ENCODE data around the gene STT3B.

STT3B gene

GRCh38 chr3:31613654-31614053 lies 80.9 kb downstream of the STT3B start:
- Histone ChIP-seq H3K4me1 (ENCODE audit: insufficient read depth, insufficient read length) (no peaks in the 10 kb centered on the region), H3K9me3 (ENCODE audit: insufficient read depth, low read length) (no peaks in the 10 kb centered on the region), H3K36me3 (ENCODE audit: insufficient read depth, insufficient read length, low read length) (peaks cover 6% of the 10 kb centered on the region), H3K27me3 (ENCODE audit: insufficient read depth, insufficient read length) (no peaks in the 10 kb centered on the region), H3K4me3 (ENCODE audit: insufficient read length, low read depth) (no peak overlapping the region), H3K9ac (ENCODE audit: insufficient read length, low read depth) (no peak overlapping the region)
- no peak for TF ChIP-seq ZNF274 (IDR thresholded peaks at IDR 0.05; ENCODE audit: low read depth, low read length)
- no peak for TF ChIP-seq SUZ12 (IDR thresholded peaks at IDR 0.05; ENCODE audit: extremely low read depth, insufficient read depth, insufficient read length)
- TF ChIP-seq YY1 (IDR thresholded peaks at IDR 0.05; ENCODE audit: insufficient read depth, insufficient read length) = no peak
- no peak for DNase-seq (ENCODE audit: low read depth, low spot score)

- Histone ChIP-seq H3K4me3 (ENCODE audit: insufficient read length, low read depth) (no peak overlapping the region), H3K4me1 (ENCODE audit: insufficient read depth, insufficient read length) (no peaks in the 10 kb centered on the region), H3K9ac (ENCODE audit: insufficient read length, low read depth) (no peak overlapping the region), H3K9me3 (ENCODE audit: insufficient read depth, low read length) (no peaks in the 10 kb centered on the region), H3K36me3 (ENCODE audit: insufficient read depth, insufficient read length, low read length) (peaks cover 11% of the 10 kb centered on the region), H3K27me3 (ENCODE audit: insufficient read depth, insufficient read length) (no peaks in the 10 kb centered on the region)
- no peak for DNase-seq (ENCODE audit: low read depth, low spot score)
- TF ChIP-seq SUZ12 (IDR thresholded peaks at IDR 0.05; ENCODE audit: extremely low read depth, insufficient read depth, insufficient read length) (no peak), ZNF274 (IDR thresholded peaks at IDR 0.05; ENCODE audit: low read depth, low read length) (no peak), YY1 (IDR thresholded peaks at IDR 0.05; ENCODE audit: insufficient read depth, insufficient read length) (no peak)
Measured at GRCh38 chr3:31614162-31614921, 81.6 kb downstream of the STT3B start.

GRCh38 chr3:31615071-31615875 lies 82.5 kb downstream of the STT3B start:
- TF ChIP-seq YY1 (IDR thresholded peaks at IDR 0.05; ENCODE audit: insufficient read depth, insufficient read length) (no peak), SUZ12 (IDR thresholded peaks at IDR 0.05; ENCODE audit: extremely low read depth, insufficient read depth, insufficient read length) (no peak), ZNF274 (IDR thresholded peaks at IDR 0.05; ENCODE audit: low read depth, low read length) (no peak)
- Histone ChIP-seq H3K4me3 (ENCODE audit: insufficient read length, low read depth) (no peak overlapping the region), H3K9me3 (ENCODE audit: insufficient read depth, low read length) (no peaks in the 10 kb centered on the region), H3K27me3 (ENCODE audit: insufficient read depth, insufficient read length) (no peaks in the 10 kb centered on the region), H3K4me1 (ENCODE audit: insufficient read depth, insufficient read length) (no peaks in the 10 kb centered on the region), H3K9ac (ENCODE audit: insufficient read length, low read depth) (no peak overlapping the region), H3K36me3 (ENCODE audit: insufficient read depth, insufficient read length, low read length) (peaks cover 15% of the 10 kb centered on the region)
- no peak for DNase-seq (ENCODE audit: low read depth, low spot score)

- Histone ChIP-seq H3K27me3 (ENCODE audit: insufficient read depth, insufficient read length) (no peaks in the 10 kb centered on the region), H3K36me3 (ENCODE audit: insufficient read depth, insufficient read length, low read length) (peaks cover 22% of the 10 kb centered on the region), H3K4me1 (ENCODE audit: insufficient read depth, insufficient read length) (no peaks in the 10 kb centered on the region), H3K9me3 (ENCODE audit: insufficient read depth, low read length) (no peaks in the 10 kb centered on the region), H3K4me3 (ENCODE audit: insufficient read length, low read depth) (no peak overlapping the region), H3K9ac (ENCODE audit: insufficient read length, low read depth) (no peak overlapping the region)
- TF ChIP-seq ZNF274 (IDR thresholded peaks at IDR 0.05; ENCODE audit: low read depth, low read length) = no peak
- no peak for TF ChIP-seq YY1 (IDR thresholded peaks at IDR 0.05; ENCODE audit: insufficient read depth, insufficient read length)
- no peak for TF ChIP-seq SUZ12 (IDR thresholded peaks at IDR 0.05; ENCODE audit: extremely low read depth, insufficient read depth, insufficient read length)
- DNase-seq (ENCODE audit: low read depth, low spot score) = no peak
Measured at GRCh38 chr3:31616711-31617110, 84.0 kb downstream of the STT3B start.

- no peaks in the 10 kb centered on the region for H3K9me3 ChIP-seq (ENCODE audit: insufficient read depth, low read length)
- TF ChIP-seq YY1 (IDR thresholded peaks at IDR 0.05; ENCODE audit: insufficient read depth, insufficient read length) (no peak), ZNF274 (IDR thresholded peaks at IDR 0.05; ENCODE audit: low read depth, low read length) (no peak), SUZ12 (IDR thresholded peaks at IDR 0.05; ENCODE audit: extremely low read depth, insufficient read depth, insufficient read length) (no peak)
- no peak overlapping the region for H3K4me3 ChIP-seq (ENCODE audit: insufficient read length, low read depth)
- H3K36me3 ChIP-seq (ENCODE audit: insufficient read depth, insufficient read length, low read length) = peaks cover 46% of the 10 kb centered on the region
- H3K9ac ChIP-seq (ENCODE audit: insufficient read length, low read depth) = no peak overlapping the region
- no peaks in the 10 kb centered on the region for H3K27me3 ChIP-seq (ENCODE audit: insufficient read depth, insufficient read length)
- no peaks in the 10 kb centered on the region for H3K4me1 ChIP-seq (ENCODE audit: insufficient read depth, insufficient read length)
- DNase-seq (ENCODE audit: low read depth, low spot score) = no peak
Measured at GRCh38 chr3:31620656-31621055, 87.9 kb downstream of the STT3B start.

GRCh38 chr3:31621314-31621713 lies 88.6 kb downstream of the STT3B start:
- no peak for DNase-seq (ENCODE audit: low read depth, low spot score)
- no peak overlapping the region for H3K4me3 ChIP-seq (ENCODE audit: insufficient read length, low read depth)
- H3K9ac ChIP-seq (ENCODE audit: insufficient read length, low read depth) = no peak overlapping the region
- TF ChIP-seq YY1 (IDR thresholded peaks at IDR 0.05; ENCODE audit: insufficient read depth, insufficient read length) = no peak
- TF ChIP-seq SUZ12 (IDR thresholded peaks at IDR 0.05; ENCODE audit: extremely low read depth, insufficient read depth, insufficient read length) = no peak
- no peak for TF ChIP-seq ZNF274 (IDR thresholded peaks at IDR 0.05; ENCODE audit: low read depth, low read length)
- peaks cover 51% of the 10 kb centered on the region for H3K36me3 ChIP-seq (ENCODE audit: insufficient read depth, insufficient read length, low read length)
- no peaks in the 10 kb centered on the region for H3K9me3 ChIP-seq (ENCODE audit: insufficient read depth, low read length)
- no peaks in the 10 kb centered on the region for H3K4me1 ChIP-seq (ENCODE audit: insufficient read depth, insufficient read length)
- no peaks in the 10 kb centered on the region for H3K27me3 ChIP-seq (ENCODE audit: insufficient read depth, insufficient read length)

- Histone ChIP-seq H3K9me3 (ENCODE audit: insufficient read depth, low read length) (no peaks in the 10 kb centered on the region), H3K9ac (ENCODE audit: insufficient read length, low read depth) (no peak overlapping the region), H3K27me3 (ENCODE audit: insufficient read depth, insufficient read length) (no peaks in the 10 kb centered on the region), H3K4me1 (ENCODE audit: insufficient read depth, insufficient read length) (no peaks in the 10 kb centered on the region), H3K4me3 (ENCODE audit: insufficient read length, low read depth) (no peak overlapping the region), H3K36me3 (ENCODE audit: insufficient read depth, insufficient read length, low read length) (peaks cover 63% of the 10 kb centered on the region)
- DNase-seq (ENCODE audit: low read depth, low spot score) = no peak
- TF ChIP-seq YY1 (IDR thresholded peaks at IDR 0.05; ENCODE audit: insufficient read depth, insufficient read length) = no peak
- TF ChIP-seq ZNF274 (IDR thresholded peaks at IDR 0.05; ENCODE audit: low read depth, low read length) = no peak
- no peak for TF ChIP-seq SUZ12 (IDR thresholded peaks at IDR 0.05; ENCODE audit: extremely low read depth, insufficient read depth, insufficient read length)
Measured at GRCh38 chr3:31622636-31623288, 90.0 kb downstream of the STT3B start.

Data from NT2/D1 (cell line).